Activated naive CD8-positive, alpha-beta T cell treated with anti-CD3 and anti-CD28 coated beads for 36 hours (primary cell): ENCODE results near the gene SOAT2. TPM values are rescaled to one million over a fixed set of nuclear protein-coding genes. Genes with fewer than 3 reads are reported as not detected.

Source experiments
- DNase-seq: peaks from one replicate; pipeline ENCODE4 v3.0.0; 2021
- H3K27ac Mint-ChIP-seq: one replicate; pipeline ENCODE4 v1.8.0; 2022; ENCODE audit warnings: mild to moderate bottlenecking, moderate library complexity, mixed read lengths
- H3K27me3 Mint-ChIP-seq: one replicate; pipeline ENCODE4 v1.8.0; 2022; ENCODE audit warnings: mild to moderate bottlenecking, mixed read lengths
- H3K36me3 Mint-ChIP-seq: one replicate; pipeline ENCODE4 v1.8.0; 2021; ENCODE audit warnings: mild to moderate bottlenecking, mixed read lengths
- H3K4me1 Mint-ChIP-seq: one replicate; pipeline ENCODE4 v1.8.0; 2021; ENCODE audit warnings: mixed read lengths
- H3K4me3 Mint-ChIP-seq: one replicate; pipeline ENCODE4 v1.8.0; 2022; ENCODE audit warnings: mild to moderate bottlenecking, moderate library complexity, mixed read lengths
- H3K9me3 Mint-ChIP-seq: one replicate; pipeline ENCODE4 v1.8.0; 2022; ENCODE audit warnings: mixed read lengths
- total RNA-seq, 2 experiments: library from RNA; stranded (reverse); gene quantifications; one replicate each; pipeline ENCODE4 v1.2.3, GENCODE V29; 2021

SOAT2 gene, protein sequence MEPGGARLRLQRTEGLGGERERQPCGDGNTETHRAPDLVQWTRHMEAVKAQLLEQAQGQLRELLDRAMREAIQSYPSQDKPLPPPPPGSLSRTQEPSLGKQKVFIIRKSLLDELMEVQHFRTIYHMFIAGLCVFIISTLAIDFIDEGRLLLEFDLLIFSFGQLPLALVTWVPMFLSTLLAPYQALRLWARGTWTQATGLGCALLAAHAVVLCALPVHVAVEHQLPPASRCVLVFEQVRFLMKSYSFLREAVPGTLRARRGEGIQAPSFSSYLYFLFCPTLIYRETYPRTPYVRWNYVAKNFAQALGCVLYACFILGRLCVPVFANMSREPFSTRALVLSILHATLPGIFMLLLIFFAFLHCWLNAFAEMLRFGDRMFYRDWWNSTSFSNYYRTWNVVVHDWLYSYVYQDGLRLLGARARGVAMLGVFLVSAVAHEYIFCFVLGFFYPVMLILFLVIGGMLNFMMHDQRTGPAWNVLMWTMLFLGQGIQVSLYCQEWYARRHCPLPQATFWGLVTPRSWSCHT
- 1 to 10 TPM; 3.1 to 3.8 TPM for total RNA-seq

- H3K36me3 Mint-ChIP-seq = peaks cover 1% of the 10 kb centered on the region
- H3K4me3 Mint-ChIP-seq = peak within 1 kb of the TSS; percentile 50
- peaks cover 45% of the 10 kb centered on the region for H3K4me1 Mint-ChIP-seq
- H3K27ac Mint-ChIP-seq = peak within 1 kb of the TSS; percentile 93
- H3K9me3 Mint-ChIP-seq = no peaks in the 10 kb centered on the region
- peak; percentile 75 for DNase-seq
- H3K27me3 Mint-ChIP-seq = no peaks in the 10 kb centered on the region
These were observed at the start of gene SOAT2 for GRCh38 chr12:53102883-53103807. SOAT2 (plus strand) TSS chr12:53103486; CDS start chr12:53103578, 92 bp downstream.

GRCh38 chr12:53054112-53054878 lies 49.0 kb upstream of the SOAT2 start:
- H3K27me3 Mint-ChIP-seq = no peaks in the 10 kb centered on the region
- peaks cover 9% of the 10 kb centered on the region for H3K4me1 Mint-ChIP-seq
- peak; percentile 90 for DNase-seq
- H3K36me3 Mint-ChIP-seq = no peaks in the 10 kb centered on the region
- no peaks in the 10 kb centered on the region for H3K9me3 Mint-ChIP-seq
- H3K4me3 Mint-ChIP-seq = peak overlapping the region; percentile 92
- H3K27ac Mint-ChIP-seq = peak overlapping the region; percentile 94

- DNase-seq = no peak
- H3K36me3 Mint-ChIP-seq = no peaks in the 10 kb centered on the region
- no peak overlapping the region for H3K4me3 Mint-ChIP-seq
These were observed 47.6 kb upstream of the SOAT2 start for GRCh38 chr12:53055471-53056266.

GRCh38 chr12:53056296-53056695 lies 47.0 kb upstream of the SOAT2 start:
- H3K27ac Mint-ChIP-seq = no peak overlapping the region
- H3K4me3 Mint-ChIP-seq = no peak overlapping the region

More at GRCh38 chr12:53055471-53056266, 47.6 kb upstream of the SOAT2 start:
- Mint-ChIP-seq H3K27ac (no peak overlapping the region), H3K27me3 (no peaks in the 10 kb centered on the region), H3K4me1 (peaks cover 5% of the 10 kb centered on the region), H3K9me3 (no peaks in the 10 kb centered on the region)

GRCh38 chr12:53056901-53057300 lies 46.4 kb upstream of the SOAT2 start:
- H3K9me3 Mint-ChIP-seq = no peaks in the 10 kb centered on the region
- no peaks in the 10 kb centered on the region for H3K36me3 Mint-ChIP-seq
- no peak for DNase-seq
- H3K27me3 Mint-ChIP-seq = no peaks in the 10 kb centered on the region
- H3K4me1 Mint-ChIP-seq = peaks cover 5% of the 10 kb centered on the region
- H3K4me3 Mint-ChIP-seq = no peak overlapping the region
- H3K27ac Mint-ChIP-seq = no peak overlapping the region

More at GRCh38 chr12:53056296-53056695, 47.0 kb upstream of the SOAT2 start:
- DNase-seq = no peak
- Mint-ChIP-seq H3K9me3 (no peaks in the 10 kb centered on the region), H3K36me3 (no peaks in the 10 kb centered on the region), H3K4me1 (peaks cover 5% of the 10 kb centered on the region), H3K27me3 (no peaks in the 10 kb centered on the region)

GRCh38 chr12:53057816-53058500 lies 45.3 kb upstream of the SOAT2 start:
- Mint-ChIP-seq H3K9me3 (no peaks in the 10 kb centered on the region), H3K4me3 (no peak overlapping the region), H3K36me3 (no peaks in the 10 kb centered on the region), H3K27ac (no peak overlapping the region), H3K27me3 (no peaks in the 10 kb centered on the region), H3K4me1 (peaks cover 5% of the 10 kb centered on the region)
- no peak for DNase-seq

- H3K36me3 Mint-ChIP-seq = no peaks in the 10 kb centered on the region
- no peaks in the 10 kb centered on the region for H3K27me3 Mint-ChIP-seq
- no peak overlapping the region for H3K4me3 Mint-ChIP-seq
- peaks cover 5% of the 10 kb centered on the region for H3K4me1 Mint-ChIP-seq
- DNase-seq = no peak
- H3K9me3 Mint-ChIP-seq = no peaks in the 10 kb centered on the region
- H3K27ac Mint-ChIP-seq = no peak overlapping the region
These were observed 44.4 kb upstream of the SOAT2 start for GRCh38 chr12:53058674-53059433.

- H3K4me3 Mint-ChIP-seq = no peak overlapping the region
- H3K36me3 Mint-ChIP-seq = no peaks in the 10 kb centered on the region
- H3K27me3 Mint-ChIP-seq = no peaks in the 10 kb centered on the region
- H3K9me3 Mint-ChIP-seq = no peaks in the 10 kb centered on the region
- no peak overlapping the region for H3K27ac Mint-ChIP-seq
- DNase-seq = no peak
- no peaks in the 10 kb centered on the region for H3K4me1 Mint-ChIP-seq
These were observed 43.7 kb upstream of the SOAT2 start for GRCh38 chr12:53059434-53060063.

DNA sequence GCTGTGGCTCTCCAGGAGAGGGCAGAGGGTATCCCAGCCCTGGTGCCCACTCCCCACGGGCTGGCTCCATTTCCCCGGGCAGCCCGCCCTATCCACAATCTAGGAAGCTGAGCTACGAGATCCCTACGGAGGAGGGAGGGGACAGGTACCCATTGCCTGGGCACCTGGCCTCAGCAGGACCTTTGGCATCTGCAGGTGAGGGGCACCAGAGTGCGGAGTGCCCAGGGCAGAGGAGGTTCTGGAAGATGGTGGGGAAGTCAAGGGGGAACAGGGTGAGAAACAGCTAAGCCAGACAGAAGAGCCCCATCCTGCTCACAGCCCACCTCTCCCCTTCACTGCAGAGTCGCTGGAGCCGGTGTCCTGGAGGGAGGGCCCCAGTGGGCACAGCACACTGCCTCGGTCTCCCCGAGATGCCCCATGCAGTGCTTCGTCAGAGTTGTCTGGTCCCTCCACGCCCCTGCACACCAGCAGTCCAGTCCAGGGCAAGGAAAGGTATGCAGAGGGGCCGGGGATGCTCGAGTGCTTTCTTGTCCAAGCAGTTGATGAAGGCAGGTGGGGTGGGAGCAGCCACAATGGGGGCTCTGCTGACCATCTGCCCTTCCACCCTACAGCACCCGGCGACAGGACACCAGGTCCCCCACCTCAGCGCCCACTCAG lies 43.1 kb upstream of the SOAT2 start:
- no peak for DNase-seq
- Mint-ChIP-seq H3K27me3 (no peaks in the 10 kb centered on the region), H3K4me1 (no peaks in the 10 kb centered on the region), H3K4me3 (no peak overlapping the region), H3K36me3 (peaks cover 2% of the 10 kb centered on the region), H3K9me3 (no peaks in the 10 kb centered on the region), H3K27ac (no peak overlapping the region)

GRCh38 chr12:53060721-53061276 lies 42.5 kb upstream of the SOAT2 start:
- H3K4me3 Mint-ChIP-seq = no peak overlapping the region
- H3K36me3 Mint-ChIP-seq = peaks cover 3% of the 10 kb centered on the region
- no peak for DNase-seq
- no peaks in the 10 kb centered on the region for H3K27me3 Mint-ChIP-seq
- H3K9me3 Mint-ChIP-seq = no peaks in the 10 kb centered on the region
- peaks cover under 1% of the 10 kb centered on the region for H3K4me1 Mint-ChIP-seq
- no peak overlapping the region for H3K27ac Mint-ChIP-seq

DNA sequence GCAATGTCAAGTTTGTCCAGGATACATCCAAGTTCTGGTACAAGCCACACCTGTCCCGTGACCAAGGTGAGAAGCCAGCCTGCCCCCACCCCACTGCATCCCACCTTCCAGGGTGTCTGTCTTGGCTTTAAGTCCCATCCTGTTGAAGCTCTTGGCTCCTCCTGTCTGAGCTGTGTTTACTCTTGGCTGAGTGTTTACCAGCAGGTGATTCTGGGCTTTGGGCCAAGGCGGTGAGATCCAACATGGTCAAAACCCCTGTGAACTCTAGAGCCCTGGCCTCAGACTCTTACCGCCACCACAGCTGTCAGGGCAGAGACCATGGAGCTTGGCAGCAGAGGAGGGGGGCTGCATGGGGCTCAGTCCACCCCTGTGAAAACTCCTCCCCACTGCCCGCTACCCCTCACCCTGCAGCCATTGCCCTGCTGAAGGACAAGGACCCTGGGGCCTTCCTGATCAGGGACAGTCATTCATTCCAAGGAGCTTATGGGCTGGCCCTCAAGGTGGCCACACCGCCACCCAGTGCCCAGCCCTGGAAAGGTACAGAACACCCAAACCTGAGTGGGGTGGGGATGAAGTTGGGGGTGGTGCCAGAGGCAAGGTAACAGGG lies 41.8 kb upstream of the SOAT2 start:
- H3K27ac Mint-ChIP-seq = no peak overlapping the region

More for the DNA sequence above, 41.8 kb upstream of the SOAT2 start:
- no peak for DNase-seq
- Mint-ChIP-seq H3K27me3 (no peaks in the 10 kb centered on the region), H3K36me3 (peaks cover 10% of the 10 kb centered on the region), H3K4me3 (no peak overlapping the region), H3K4me1 (peaks cover 3% of the 10 kb centered on the region), H3K9me3 (no peaks in the 10 kb centered on the region)
